ENCODE data around the gene ANKRD63.

ANKRD63 gene

DNA sequence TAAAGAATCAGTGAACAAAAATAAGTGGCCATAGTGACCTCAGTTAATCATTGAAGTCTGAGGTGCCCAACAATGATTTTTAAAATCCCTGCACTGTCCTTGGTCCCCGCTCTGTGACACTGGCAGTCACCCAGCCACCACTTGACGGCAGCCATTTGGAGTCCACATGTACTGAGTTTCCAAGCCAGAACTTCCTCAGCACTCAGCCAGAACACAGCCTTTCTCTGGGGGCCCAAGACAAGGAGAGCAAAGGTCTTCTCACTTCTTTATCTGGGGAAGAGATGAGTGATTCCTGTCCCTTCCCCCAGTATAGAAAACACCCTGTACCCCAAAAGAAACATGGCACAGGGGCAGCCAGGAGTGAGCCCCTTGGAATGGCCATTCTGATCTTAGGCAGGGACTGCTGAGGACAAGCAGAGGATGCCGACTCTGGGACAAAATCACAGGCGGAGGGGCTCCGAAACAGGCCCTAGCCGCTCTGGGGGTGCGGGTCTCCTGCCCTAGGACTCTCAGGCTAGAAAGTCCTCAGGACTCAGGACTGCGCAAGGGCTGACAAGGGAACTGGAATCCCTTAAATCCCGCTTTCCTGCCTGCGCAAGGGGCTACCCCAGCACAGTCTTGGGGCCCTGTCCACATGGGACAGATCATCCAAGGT lies 31.3 kb downstream of the ANKRD63 start:
- peaks cover 39% of the 10 kb centered on the region for H3K27me3 Mint-ChIP-seq
- no peak for ATAC-seq
- H3K4me1 Mint-ChIP-seq: peaks cover 10% of the 10 kb centered on the region
- H3K9me3 Mint-ChIP-seq: no peaks in the 10 kb centered on the region
- H3K4me3 Mint-ChIP-seq: no peak overlapping the region
- no peaks in the 10 kb centered on the region for H3K36me3 Mint-ChIP-seq
- H3K27ac Mint-ChIP-seq: no peak overlapping the region

- Mint-ChIP-seq H3K4me3 (no peak overlapping the region), H3K27me3 (peaks cover 39% of the 10 kb centered on the region), H3K4me1 (peaks cover 10% of the 10 kb centered on the region), H3K9me3 (no peaks in the 10 kb centered on the region), H3K27ac (no peak overlapping the region), H3K36me3 (no peaks in the 10 kb centered on the region)
- no peak for ATAC-seq
These were observed 31.9 kb downstream of the ANKRD63 start for GRCh38 chr15:40250771-40251483.

DNA sequence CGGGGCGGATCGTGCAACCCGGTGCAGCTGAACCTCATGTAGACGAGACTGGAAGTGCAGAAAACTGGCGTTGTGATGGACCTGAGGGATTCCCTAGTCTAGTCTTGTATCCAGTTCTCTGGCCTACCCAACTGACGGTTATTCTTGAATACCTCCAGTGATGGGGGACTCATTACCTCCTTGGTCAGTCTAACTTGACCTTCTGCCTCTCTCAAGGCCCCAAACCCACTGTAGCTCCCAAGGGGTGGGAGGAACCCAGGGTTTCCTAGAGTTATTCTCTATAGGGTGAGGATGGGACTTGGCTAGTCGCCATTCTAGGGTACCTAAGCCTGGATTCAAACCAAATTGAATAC lies 32.6 kb downstream of the ANKRD63 start:
- H3K4me3 Mint-ChIP-seq: no peak overlapping the region
- H3K27ac Mint-ChIP-seq: no peak overlapping the region
- H3K4me1 Mint-ChIP-seq: peaks cover 10% of the 10 kb centered on the region
- no peaks in the 10 kb centered on the region for H3K9me3 Mint-ChIP-seq
- H3K27me3 Mint-ChIP-seq: peaks cover 39% of the 10 kb centered on the region
- ATAC-seq: no peak
- H3K36me3 Mint-ChIP-seq: no peaks in the 10 kb centered on the region

DNA sequence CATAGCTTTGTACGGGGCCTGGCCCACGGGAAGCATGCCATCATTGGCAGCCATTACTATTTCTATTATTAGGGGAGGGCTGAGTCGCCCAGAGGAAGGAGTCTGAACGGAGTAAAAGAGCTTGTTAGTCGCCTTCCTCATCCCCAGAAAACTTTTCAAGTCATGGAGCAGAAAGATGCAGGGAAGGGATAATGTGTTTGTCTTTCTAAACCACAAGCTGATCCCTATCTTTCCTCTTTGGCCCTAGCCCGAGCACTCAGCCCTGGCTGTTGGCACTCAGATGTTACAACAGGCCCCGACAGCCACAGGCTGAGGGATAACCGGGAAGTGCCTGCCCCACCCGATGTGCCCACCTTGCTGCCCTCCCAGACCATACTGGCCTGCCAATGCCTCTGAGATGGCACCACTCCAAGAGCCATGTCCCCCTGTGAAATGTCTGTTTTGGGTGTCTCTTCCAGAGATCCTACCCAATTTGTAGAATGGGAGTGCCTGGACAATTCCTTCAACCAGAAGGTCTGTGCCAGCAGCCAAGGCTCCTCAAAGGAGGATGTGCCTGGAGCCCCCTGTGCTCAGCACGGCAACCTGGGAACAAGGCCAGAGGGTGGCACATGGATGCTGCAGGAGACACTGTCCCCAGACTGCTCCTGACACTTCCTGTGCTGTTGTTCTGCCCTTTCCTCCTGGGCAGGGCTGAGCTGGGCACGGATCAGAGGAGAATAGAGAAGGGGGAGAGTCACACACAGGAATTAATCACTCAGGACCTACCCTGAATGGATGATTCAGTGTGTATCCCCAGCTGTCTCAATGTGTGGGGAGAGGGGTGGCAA lies 33.2 kb downstream of the ANKRD63 start:
- Mint-ChIP-seq H3K27ac (no peak overlapping the region), H3K4me1 (peaks cover 10% of the 10 kb centered on the region), H3K36me3 (no peaks in the 10 kb centered on the region), H3K27me3 (peaks cover 34% of the 10 kb centered on the region), H3K4me3 (no peak overlapping the region), H3K9me3 (no peaks in the 10 kb centered on the region)
- ATAC-seq: no peak

- no peaks in the 10 kb centered on the region for H3K36me3 Mint-ChIP-seq
- H3K27ac Mint-ChIP-seq: no peak overlapping the region
- ATAC-seq: no peak
- H3K4me3 Mint-ChIP-seq: no peak overlapping the region
- no peaks in the 10 kb centered on the region for H3K9me3 Mint-ChIP-seq
- H3K4me1 Mint-ChIP-seq: peaks cover 5% of the 10 kb centered on the region
- peaks cover 19% of the 10 kb centered on the region for H3K27me3 Mint-ChIP-seq
These were observed 34.7 kb downstream of the ANKRD63 start for GRCh38 chr15:40248006-40248783.

DNA sequence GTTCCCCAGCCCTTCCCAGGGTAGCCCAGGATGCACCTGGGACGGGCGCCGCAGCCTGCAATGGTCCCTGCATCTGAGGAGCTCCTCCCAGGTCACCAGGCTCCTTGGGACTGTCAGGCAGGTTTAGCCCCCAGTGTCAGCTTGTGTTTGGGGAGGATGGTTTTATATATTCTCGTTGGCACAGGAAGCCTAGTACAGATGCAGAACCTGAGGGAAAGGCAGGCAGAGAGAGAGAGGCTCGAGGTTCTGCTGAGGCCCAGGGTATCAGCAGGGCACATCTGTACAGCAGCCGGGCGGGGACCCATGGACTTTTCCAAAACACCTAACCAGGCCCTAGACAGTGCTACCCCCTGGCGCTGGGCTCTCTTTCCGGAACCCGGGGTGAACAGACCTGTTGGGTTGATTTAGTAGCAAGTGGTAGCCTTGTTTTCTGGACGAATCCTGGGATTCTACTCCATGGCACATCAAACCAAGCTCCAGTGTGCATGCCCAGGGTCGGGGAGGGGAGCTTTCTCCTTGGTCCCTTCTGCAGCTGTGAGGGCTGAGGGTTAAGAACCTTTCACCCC lies 35.4 kb downstream of the ANKRD63 start:
- ATAC-seq: no peak
- Mint-ChIP-seq H3K9me3 (no peaks in the 10 kb centered on the region), H3K27me3 (peaks cover 13% of the 10 kb centered on the region), H3K4me3 (no peak overlapping the region), H3K4me1 (no peaks in the 10 kb centered on the region), H3K36me3 (no peaks in the 10 kb centered on the region), H3K27ac (no peak overlapping the region)

DNA sequence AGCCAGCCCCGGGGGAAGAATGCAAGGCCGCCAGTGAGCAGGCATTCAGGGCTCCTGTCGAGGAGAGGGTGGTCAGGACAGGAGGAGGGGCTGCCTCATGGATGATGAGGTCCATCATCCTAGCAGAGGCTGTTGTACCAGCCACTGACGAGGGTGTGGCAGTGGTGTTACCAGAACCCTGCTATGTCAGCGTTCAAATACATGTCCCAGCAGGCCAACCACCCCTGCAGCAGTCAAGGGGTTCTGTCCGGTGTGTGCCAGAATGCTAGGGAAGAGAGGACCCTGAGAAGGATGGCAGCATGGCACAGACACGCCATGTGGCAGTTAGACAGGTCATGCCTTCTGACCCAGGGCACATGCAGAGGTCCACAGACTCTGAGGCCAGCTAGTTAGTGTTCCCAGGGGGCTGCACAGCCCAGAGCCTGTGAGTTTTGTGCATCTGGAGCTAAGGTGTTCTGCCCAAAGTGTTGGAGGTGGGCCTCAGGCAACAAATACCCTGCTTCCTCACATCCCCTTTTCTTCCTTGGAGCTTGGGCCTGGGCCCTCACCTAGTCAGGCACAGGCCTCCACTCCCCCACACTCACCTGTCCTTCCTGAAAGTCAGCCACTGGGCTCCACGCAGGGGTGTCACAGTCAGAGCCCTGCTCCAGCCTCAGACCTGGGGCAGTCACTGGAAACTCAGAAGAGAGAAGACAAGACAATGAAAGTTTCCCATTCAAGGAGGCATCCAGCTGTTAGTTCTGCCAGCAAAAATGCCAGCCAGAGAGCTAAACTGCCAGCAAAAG lies 36.2 kb downstream of the ANKRD63 start:
- Mint-ChIP-seq H3K27me3 (peaks cover 12% of the 10 kb centered on the region), H3K4me3 (no peak overlapping the region), H3K4me1 (no peaks in the 10 kb centered on the region), H3K9me3 (no peaks in the 10 kb centered on the region), H3K27ac (no peak overlapping the region), H3K36me3 (no peaks in the 10 kb centered on the region)
- ATAC-seq: no peak

DNA sequence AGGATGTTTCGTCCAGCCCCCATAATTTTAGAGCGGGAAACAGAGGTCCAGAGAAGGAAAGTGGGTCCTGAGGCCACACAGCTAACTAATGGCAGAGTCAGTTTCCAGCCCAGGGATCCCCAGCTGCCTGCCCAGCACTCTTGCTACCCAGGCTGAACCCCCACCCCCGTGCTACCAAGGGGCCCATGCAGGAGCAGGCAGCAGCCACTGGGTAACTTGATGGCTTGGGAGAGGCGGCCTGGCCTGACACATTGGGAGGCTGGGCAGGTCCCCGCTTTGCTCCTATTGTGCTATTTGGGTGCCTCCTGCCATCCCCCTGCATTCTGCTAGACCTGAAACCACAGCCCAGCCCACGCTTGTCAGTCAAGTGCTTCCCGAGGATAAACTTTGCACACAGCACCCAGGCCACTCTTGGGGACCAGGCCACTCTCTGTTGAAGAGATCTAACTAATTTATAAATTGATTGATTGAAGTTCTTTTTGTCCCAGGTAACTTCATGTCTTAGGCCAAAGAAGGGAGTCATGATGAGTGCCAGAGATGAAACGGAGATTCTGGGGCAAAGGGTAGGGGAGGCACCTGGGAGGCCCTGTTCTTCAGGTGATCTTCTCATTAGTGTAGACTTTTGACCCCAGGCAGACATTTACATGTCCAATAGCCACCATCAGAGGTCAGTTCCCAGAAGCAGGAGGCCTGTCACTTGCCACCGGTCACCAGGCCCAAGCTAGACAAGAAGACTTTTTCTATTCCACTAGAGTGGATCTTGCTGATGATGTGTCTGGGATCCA lies 37.0 kb downstream of the ANKRD63 start:
- H3K4me3 Mint-ChIP-seq: no peak overlapping the region
- H3K36me3 Mint-ChIP-seq: no peaks in the 10 kb centered on the region
- no peak overlapping the region for H3K27ac Mint-ChIP-seq
- no peaks in the 10 kb centered on the region for H3K4me1 Mint-ChIP-seq
- peaks cover 4% of the 10 kb centered on the region for H3K27me3 Mint-ChIP-seq
- ATAC-seq: no peak
- H3K9me3 Mint-ChIP-seq: no peaks in the 10 kb centered on the region

- Mint-ChIP-seq H3K27ac (no peak overlapping the region), H3K4me1 (no peaks in the 10 kb centered on the region), H3K36me3 (no peaks in the 10 kb centered on the region), H3K27me3 (peaks cover 3% of the 10 kb centered on the region), H3K4me3 (no peak overlapping the region), H3K9me3 (no peaks in the 10 kb centered on the region)
- no peak for ATAC-seq
These were observed 37.8 kb downstream of the ANKRD63 start for GRCh38 chr15:40244961-40245523.

DNA sequence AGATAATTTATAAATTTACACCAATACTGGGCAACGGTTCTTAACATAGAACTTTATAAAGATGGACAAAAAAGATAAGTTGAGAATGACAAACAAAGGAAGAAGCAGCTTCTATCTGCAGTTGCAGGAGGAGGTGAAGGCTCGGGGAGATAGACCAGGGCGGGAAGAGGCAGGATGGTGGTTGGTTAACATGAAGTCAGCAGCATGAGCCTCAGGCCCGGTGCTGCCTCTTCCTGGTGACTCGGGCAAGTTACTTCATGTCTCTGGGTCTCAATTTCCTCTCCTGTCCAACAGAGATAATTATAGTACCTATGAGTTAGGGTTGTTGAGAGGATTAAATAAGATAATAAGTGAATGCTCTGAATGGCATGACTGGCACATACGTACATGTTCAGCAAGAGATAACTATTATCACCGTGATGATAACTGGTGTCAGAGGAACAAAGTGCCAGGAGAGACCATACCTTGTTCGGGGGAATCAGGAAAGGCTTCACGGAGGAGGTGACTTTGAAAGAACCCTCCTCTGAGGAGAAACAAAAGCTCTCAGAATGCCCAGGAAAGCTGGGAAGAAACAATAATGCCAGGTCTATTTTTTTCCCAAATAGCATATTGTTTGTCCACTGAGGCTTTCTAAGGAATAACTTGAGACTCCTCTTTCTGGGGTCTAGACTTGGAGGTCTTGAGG lies 39.6 kb downstream of the ANKRD63 start:
- Mint-ChIP-seq H3K4me3 (no peak overlapping the region), H3K27ac (no peak overlapping the region), H3K9me3 (no peaks in the 10 kb centered on the region), H3K4me1 (peaks cover 15% of the 10 kb centered on the region), H3K27me3 (peaks cover 14% of the 10 kb centered on the region), H3K36me3 (no peaks in the 10 kb centered on the region)
- no peak for ATAC-seq

DNA sequence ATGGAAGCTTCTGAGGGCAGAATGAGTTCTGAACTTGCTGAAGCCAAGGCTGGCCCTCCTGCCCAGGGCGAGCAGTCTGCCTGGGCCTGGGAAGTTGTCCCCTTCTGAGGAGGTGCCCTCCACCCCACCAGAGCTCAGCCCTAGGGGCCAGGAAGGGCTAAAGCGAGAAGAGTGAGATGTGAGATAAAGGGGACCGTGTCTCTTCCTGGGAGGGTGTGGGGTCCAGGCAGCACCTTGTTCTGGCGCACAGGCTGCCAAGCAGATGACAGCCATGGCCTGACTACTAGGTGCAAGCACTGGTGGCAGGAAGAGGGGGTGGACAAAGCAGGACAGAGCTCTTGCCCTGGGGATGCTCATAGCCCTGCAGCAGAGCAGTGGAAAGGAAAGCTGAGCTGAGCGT lies 40.3 kb downstream of the ANKRD63 start:
- Mint-ChIP-seq H3K27me3 (peaks cover 14% of the 10 kb centered on the region), H3K9me3 (no peaks in the 10 kb centered on the region), H3K36me3 (no peaks in the 10 kb centered on the region), H3K4me3 (no peak overlapping the region), H3K27ac (no peak overlapping the region), H3K4me1 (peaks cover 21% of the 10 kb centered on the region)
- no peak for ATAC-seq

DNA sequence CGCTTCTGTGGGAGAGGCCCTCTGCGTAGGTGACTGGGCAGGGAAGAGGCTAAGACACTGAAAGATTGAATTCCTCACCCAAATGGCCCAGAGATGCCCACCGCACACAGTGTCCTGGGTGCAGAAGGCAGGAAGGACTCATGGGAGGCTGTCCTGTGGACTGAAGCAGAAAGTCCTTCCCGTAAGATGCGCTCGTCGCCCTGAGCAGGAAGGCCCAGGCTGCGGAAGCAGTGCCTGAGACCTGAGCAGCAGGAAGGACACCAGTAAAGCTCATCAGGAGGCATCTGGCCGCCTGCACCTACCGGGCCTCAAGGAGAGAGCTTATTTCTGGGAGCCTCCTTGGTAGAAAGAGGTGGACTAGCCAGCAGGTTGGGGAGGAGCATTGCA lies 40.7 kb downstream of the ANKRD63 start:
- Mint-ChIP-seq H3K9me3 (no peaks in the 10 kb centered on the region), H3K36me3 (no peaks in the 10 kb centered on the region), H3K27me3 (peaks cover 14% of the 10 kb centered on the region), H3K4me3 (no peak overlapping the region), H3K27ac (no peak overlapping the region), H3K4me1 (peaks cover 21% of the 10 kb centered on the region)
- ATAC-seq: no peak

All from stimulated activated memory B cell treated with anti-CD40 and anti-IgM and Interleukin-4, amounts not matched to agents 10 μg/mL and 1 μg/mL and 100 μg/mL, for 72 hours (primary cell).